GM19023 (cell line): ENCODE data around the gene CDH4.
"Not testable (repeated sequence)": the region's sequence is repeated elsewhere in the genome, so short reads cannot be mapped to it uniquely, and the experiment has no call there.

Experiments
- ATAC-seq: cut with Tn5 transposase; IDR thresholded peaks from one replicate; pipeline ENCODE4 v1.9.1; 2021; ENCODE audit warnings: mild to moderate bottlenecking, moderate library complexity; ENCODE audit not compliant: unreplicated experiment

Gene CDH4

GRCh38 chr20:61968932-61969331, 716.9 kb downstream of the CDH4 start:
- no peak for ATAC-seq

GRCh38 chr20:61969806-61970205, 717.7 kb downstream of the CDH4 start:
- ATAC-seq = no peak

- ATAC-seq = no peak
Observed at GRCh38 chr20:61970357-61970756, 718.3 kb downstream of the CDH4 start.

GRCh38 chr20:61971595-61971994, 719.5 kb downstream of the CDH4 start:
- ATAC-seq = not testable (repeated sequence)

GRCh38 chr20:61972636-61973508, 720.8 kb downstream of the CDH4 start:
- ATAC-seq = no peak

- ATAC-seq = no peak
Observed at GRCh38 chr20:61973515-61974356, 721.7 kb downstream of the CDH4 start.

- no peak for ATAC-seq
Observed at GRCh38 chr20:61974357-61974665, 722.2 kb downstream of the CDH4 start.

GRCh38 chr20:61975407-61976129, 723.5 kb downstream of the CDH4 start:
- ATAC-seq = no peak

GRCh38 chr20:61976263-61976643, 724.2 kb downstream of the CDH4 start:
- no peak for ATAC-seq

- no peak for ATAC-seq
Observed at GRCh38 chr20:61976644-61977418, 724.8 kb downstream of the CDH4 start.

- no peak for ATAC-seq
Observed at GRCh38 chr20:61977419-61977786, 725.3 kb downstream of the CDH4 start.

GRCh38 chr20:61978491-61978890, 726.4 kb downstream of the CDH4 start:
- no peak for ATAC-seq

- no peak for ATAC-seq
Observed at GRCh38 chr20:61979090-61979489, 727.0 kb downstream of the CDH4 start.

GRCh38 chr20:61979701-61980635, 727.9 kb downstream of the CDH4 start:
- ATAC-seq = no peak

GRCh38 chr20:61980647-61981583, 728.9 kb downstream of the CDH4 start:
- ATAC-seq = no peak

- ATAC-seq = not testable (repeated sequence)
Observed at GRCh38 chr20:61981691-61982090, 729.6 kb downstream of the CDH4 start.

GRCh38 chr20:61982191-61982950, 730.3 kb downstream of the CDH4 start:
- ATAC-seq = no peak

GRCh38 chr20:61982951-61983315, 730.9 kb downstream of the CDH4 start:
- no peak for ATAC-seq
